H1 (cell line): Measurements from ENCODE around the gene GPHA2. TPM values are rescaled to one million over a fixed set of nuclear protein-coding genes. Genes with fewer than 3 reads are reported as not detected.

Experiments used
- ASH2L ChIP-seq: fragments of 200-600, 300-600 bp; sonication (generic); IDR thresholded peaks from one replicate; pipeline ENCODE4 v1.7.1; 2017; ENCODE audit warnings: low read length
- JUND ChIP-seq: IDR thresholded peaks from 2 replicates; pipeline ENCODE4 v1.6.1; 2011; ENCODE audit warnings: mild to moderate bottlenecking, improper control_type of control experiment, low read length
- SRF ChIP-seq: IDR thresholded peaks from 2 replicates; pipeline ENCODE4 v1.6.1; 2011; ENCODE audit warnings: mild to moderate bottlenecking, low read depth, low read length, moderate library complexity
- polyA plus RNA-seq, 7 experiments: library from polyadenylated mRNA; depleted of rRNA in 3 of 7; stranded (reverse) in 5 of 7; unstranded in 2 of 7; fragments of >200 nt in 5 of 7; fragments of 200-250 nt in 2 of 7; gene quantifications; 1 replicate in 5 of 7; 2 replicates in 1 of 7; 4 replicates in 1 of 7; pipeline versions ENCODE4 v1.2.1 to v1.2.3, GENCODE V29; 2011 to 2013; ENCODE audit warnings: missing spikeins in 2 of 7, mixed read lengths in 2 of 7
- total RNA-seq: library from RNA; stranded (reverse); fragmentation: NEBNext Ultra II Directional; extraction: Animal tissue kit (Norgen Biotek cat#: 25700); gene quantifications from 2 replicates; pipeline ENCODE4 v1.2.1, GENCODE V29; 2021

The GPHA2 gene
- total and polyA plus RNA-seq, 2 of the 8 experiments (the other 6 are each of a cell fraction or from before 2014, with no cell fraction given) = 0.97 to 4.4 TPM

DNA sequence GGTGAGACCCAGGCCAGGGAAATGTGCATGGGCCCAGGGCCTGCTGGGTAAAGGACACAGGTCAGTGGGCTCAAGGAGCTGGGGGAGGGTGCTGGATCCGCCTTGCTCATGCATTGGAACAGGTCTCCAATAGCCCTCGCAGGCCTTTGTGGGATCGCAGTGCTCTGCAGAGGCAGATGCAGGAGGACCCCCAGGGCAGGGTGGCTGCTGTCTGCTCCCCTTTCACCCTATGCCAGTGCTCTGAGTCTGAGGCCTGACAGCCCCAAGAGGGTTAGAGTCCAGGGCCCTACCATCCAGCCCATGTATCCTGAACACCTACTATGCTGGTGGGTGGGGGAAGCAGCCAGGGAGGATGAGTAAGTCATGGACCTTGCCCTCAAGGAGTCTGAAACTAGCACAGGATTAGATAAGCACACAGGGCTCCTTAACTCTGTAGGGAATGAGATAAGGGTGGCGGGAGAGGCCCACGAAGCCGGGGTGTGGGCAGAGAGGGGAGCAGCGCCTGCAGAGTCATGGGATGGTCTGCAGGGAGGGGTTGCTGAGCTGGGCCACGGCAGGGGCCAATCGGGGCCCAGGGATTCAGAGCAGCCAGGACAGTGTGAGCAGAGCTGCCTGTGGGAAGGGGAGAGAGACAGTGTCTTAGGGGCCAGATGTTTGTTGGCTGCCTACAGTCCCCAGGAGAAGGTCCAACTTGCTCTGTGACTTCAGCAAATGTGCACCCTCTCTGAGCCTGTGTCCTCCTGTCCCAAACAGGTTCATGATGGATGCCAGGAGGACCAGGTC, 46.8 kb downstream of the GPHA2 start (continued):
- TF ChIP-seq ASH2L (no peak), JUND (no peak), SRF (no peak)
